Spinal cord (tissue), 10 donors: ENCODE data around the gene SUPT20HL1. TPM values are rescaled to one million over a fixed set of nuclear protein-coding genes. Genes with fewer than 3 reads are reported as not detected.
"Not testable (repeated sequence)": the region's sequence is repeated elsewhere in the genome, so short reads cannot be mapped to it uniquely, and the experiment has no call there.

Source experiments
- DNase-seq, 6 donors: peaks; one replicate each; pipeline versions ENCODE4 v3.0.0 to v3.0.0-alpha.2; 2013 to 2015; ENCODE audit warnings: low spot score in 6 of 6, low read depth in 4 of 6
- H3K27ac ChIP-seq: one replicate; pipeline ENCODE4 v1.5.1; 2013; ENCODE audit warnings: low read depth, low read length, control low read depth
- H3K27me3 ChIP-seq: one replicate; pipeline ENCODE4 v1.6.1; 2013; ENCODE audit warnings: low read length; ENCODE audit not compliant: control insufficient read depth, insufficient read depth
- H3K36me3 ChIP-seq: one replicate; pipeline ENCODE4 v1.6.1; 2013; ENCODE audit warnings: low read length; ENCODE audit not compliant: control insufficient read depth, insufficient read depth
- H3K4me1 ChIP-seq: one replicate; pipeline ENCODE4 v1.6.1; 2013; ENCODE audit warnings: low read length; ENCODE audit not compliant: control insufficient read depth, insufficient read depth
- H3K4me3 ChIP-seq: one replicate; pipeline ENCODE4 v1.5.1; 2013; ENCODE audit warnings: low read depth, low read length, control low read depth
- H3K9me3 ChIP-seq: one replicate; pipeline ENCODE4 v1.6.1; 2013; ENCODE audit warnings: low read length; ENCODE audit not compliant: control insufficient read depth, insufficient read depth
- WGBS: methylation state at CpG from one replicate; pipeline ENCODE4 v1.1.5; 2013; ENCODE audit warnings: missing lambda C conversion rate; ENCODE audit not compliant: insufficient coverage; 5-methylcytosine and 5-hydroxymethylcytosine counted together
- long read RNA-seq, 4 donors: transcript quantifications; one replicate each; lab custom pipeline, GENCODE V29; 2026
- polyA plus RNA-seq, 2 donors: library from polyadenylated mRNA; unstranded; fragments of 120-200 nt; gene quantifications; one replicate each; pipeline ENCODE4 v1.2.1, GENCODE V29; 2013; ENCODE audit not compliant: insufficient read length in 2 of 2
- total RNA-seq, 2 donors: library from RNA; depleted of rRNA in 1 of 2; stranded (reverse); fragments of 120-200 nt in 1 of 2; fragments of >200 nt in 1 of 2; gene quantifications; one replicate each; pipeline versions ENCODE4 v1.2.3 to v1.2.4, GENCODE V29; 2013 to 2014
- donor health status: healthy.

The SUPT20HL1 gene
- total RNA-seq = not detected
- under 1 TPM; 0.09 to 0.27 TPM for polyA plus RNA-seq
- long read RNA-seq, donor 1 = 0 reads
- long read RNA-seq, donor 2 = 0 reads
- long read RNA-seq, donor 3 = 0 reads
- long read RNA-seq, donor 4 = 0 reads

GRCh38 chrX:24360272-24360671 lies at the start of gene SUPT20HL1:
Gene SUPT20HL1, plus strand, starts transcription at chrX:24360639. Its CDS starts 2,122 bp downstream, at chrX:24362761.
- Histone ChIP-seq H3K9me3 (peaks cover 1% of the 10 kb centered on the region), H3K4me3 (no peak within 1 kb of the TSS), H3K36me3 (no peaks in the 10 kb centered on the region), H3K27me3 (peaks cover 10% of the 10 kb centered on the region), H3K27ac (no peak within 1 kb of the TSS), H3K4me1 (peaks cover 5% of the 10 kb centered on the region)
- DNase-seq = no peak
- WGBS = 83% methylated on average over 2 of the region's 3 CpGs

GRCh38 chrX:24310916-24311315 lies 49.5 kb upstream of the SUPT20HL1 start:
- not testable (repeated sequence) for DNase-seq, H3K9me3 ChIP-seq, H3K4me3 ChIP-seq, H3K4me1 ChIP-seq, H3K36me3 ChIP-seq, H3K27ac ChIP-seq
- 74% methylated on average over 3 of the region's 3 CpGs for WGBS
- H3K27me3 ChIP-seq = peaks cover 19% of the 10 kb centered on the region

DNA sequence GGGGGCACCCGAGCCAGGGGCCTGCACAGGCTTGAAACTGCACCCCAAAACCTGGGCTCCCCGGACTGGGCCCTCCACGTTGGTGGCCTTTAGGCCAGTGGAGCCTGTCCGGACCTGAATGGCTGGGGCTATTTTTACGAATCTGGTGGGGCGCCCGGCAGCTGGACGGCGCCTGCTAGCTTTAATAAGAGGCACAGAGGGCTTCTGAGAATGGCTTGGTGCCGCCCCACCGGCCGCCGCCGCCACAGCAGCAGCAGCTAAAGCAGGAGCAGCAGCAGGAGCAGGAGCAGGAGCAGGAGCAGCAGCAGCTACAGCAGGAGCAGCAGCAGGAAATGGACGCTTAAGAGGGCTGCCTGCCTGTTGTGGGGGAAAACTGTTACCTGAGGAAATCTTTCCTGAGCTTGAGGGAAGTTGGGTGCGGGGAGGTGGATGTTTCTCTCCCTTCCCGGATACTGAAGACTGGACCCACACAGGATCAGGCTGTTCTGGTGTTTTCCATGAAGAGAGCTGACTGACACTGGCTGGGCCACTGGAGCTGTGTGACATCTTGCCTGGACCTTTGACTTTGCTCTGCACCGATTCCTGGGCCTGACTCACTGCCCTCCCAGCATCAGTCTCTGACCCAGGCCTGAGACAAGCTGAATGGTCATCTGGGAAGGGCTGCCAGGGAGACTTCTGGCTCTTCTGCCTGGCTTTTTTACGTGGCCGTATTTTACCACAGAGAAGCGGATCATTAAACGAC lies 48.8 kb upstream of the SUPT20HL1 start:
- H3K27me3 ChIP-seq = peaks cover 17% of the 10 kb centered on the region
- not testable (repeated sequence) for DNase-seq, H3K27ac ChIP-seq, H3K36me3 ChIP-seq, H3K4me3 ChIP-seq, H3K4me1 ChIP-seq, H3K9me3 ChIP-seq
- 58% methylated on average over 19 of the region's 22 CpGs for WGBS

GRCh38 chrX:24312249-24312607 lies 48.2 kb upstream of the SUPT20HL1 start:
- not testable (repeated sequence) for H3K36me3 ChIP-seq, H3K27ac ChIP-seq, DNase-seq, H3K9me3 ChIP-seq, H3K4me3 ChIP-seq, H3K4me1 ChIP-seq
- peaks cover 18% of the 10 kb centered on the region for H3K27me3 ChIP-seq
- 67% methylated on average over 2 of the region's 6 CpGs for WGBS

DNA sequence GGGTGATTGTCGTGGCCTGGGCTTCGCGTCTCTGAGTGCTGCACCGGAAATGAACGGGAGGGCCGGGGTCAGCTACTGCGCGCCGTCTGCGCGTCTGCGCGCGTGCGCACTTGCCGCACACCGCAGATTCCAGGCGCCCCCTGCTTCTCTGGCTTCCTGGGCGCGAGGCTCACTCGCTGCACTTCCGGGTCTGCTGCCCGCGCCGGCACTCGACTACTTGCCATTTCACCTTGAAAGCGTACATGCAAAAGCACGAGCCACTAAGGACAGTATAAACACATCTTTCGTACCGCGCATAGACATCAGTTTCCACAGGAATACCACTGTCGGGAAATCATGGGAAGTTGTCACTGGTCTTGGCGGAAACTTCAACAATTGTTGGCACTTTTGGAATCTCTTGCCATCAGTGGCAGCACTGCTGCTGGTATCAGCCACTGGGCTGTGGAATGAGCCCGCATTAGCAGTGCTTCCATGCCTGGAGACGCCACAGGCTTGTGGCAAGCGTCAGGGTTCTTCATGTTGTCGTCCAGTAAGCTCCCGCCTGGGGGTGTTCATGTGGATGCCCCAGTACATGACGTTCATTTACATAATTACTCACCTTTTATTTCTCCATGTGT lies 46.3 kb upstream of the SUPT20HL1 start, which contains the start of gene SUPT20HL2:
TSS of gene SUPT20HL2 (minus strand) at position 51 of the 617 bp plus-strand sequence. CDS start 754 bp downstream, outside the sequence.
- peaks cover 15% of the 10 kb centered on the region for H3K27me3 ChIP-seq
- peaks cover 4% of the 10 kb centered on the region for H3K4me1 ChIP-seq
- no peaks in the 10 kb centered on the region for H3K9me3 ChIP-seq
- WGBS = 81% methylated on average over 35 of the region's 39 CpGs
- H3K36me3 ChIP-seq = no peaks in the 10 kb centered on the region
- no peak within 1 kb of the TSS for H3K27ac ChIP-seq
- no peak for DNase-seq
- H3K4me3 ChIP-seq = no peak within 1 kb of the TSS

DNA sequence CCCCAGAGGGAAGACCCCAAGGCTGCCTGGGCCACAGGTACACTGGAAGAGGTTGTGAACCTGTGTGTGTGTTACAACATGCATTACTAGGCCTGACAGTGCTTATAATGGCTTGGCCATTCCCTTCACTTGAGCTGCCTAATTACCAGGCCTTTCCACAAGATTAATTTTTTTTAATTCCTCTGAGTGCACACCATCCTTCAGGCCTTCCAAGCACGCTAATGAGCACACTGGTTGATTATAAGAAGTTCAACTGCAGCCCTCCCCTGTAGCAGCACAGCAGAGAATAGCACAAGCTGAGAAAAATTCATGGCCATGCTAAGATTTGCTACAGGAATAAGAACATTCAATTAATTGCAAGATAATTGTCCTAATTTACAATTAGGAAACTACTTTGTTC lies 44.3 kb upstream of the SUPT20HL1 start:
- Histone ChIP-seq H3K27me3 (peaks cover 13% of the 10 kb centered on the region), H3K4me3 (no peak overlapping the region), H3K9me3 (no peaks in the 10 kb centered on the region), H3K27ac (no peak overlapping the region), H3K4me1 (no peaks in the 10 kb centered on the region), H3K36me3 (no peaks in the 10 kb centered on the region)
- peak in 2 of 6 donors; percentile 20 to 76 for DNase-seq
- WGBS = no CpG with 5 or more reads among the region's 1 CpG

- no CpG with 5 or more reads among the region's 1 CpG for WGBS
Measured at GRCh38 chrX:24317567-24317966, 42.9 kb upstream of the SUPT20HL1 start.

DNA sequence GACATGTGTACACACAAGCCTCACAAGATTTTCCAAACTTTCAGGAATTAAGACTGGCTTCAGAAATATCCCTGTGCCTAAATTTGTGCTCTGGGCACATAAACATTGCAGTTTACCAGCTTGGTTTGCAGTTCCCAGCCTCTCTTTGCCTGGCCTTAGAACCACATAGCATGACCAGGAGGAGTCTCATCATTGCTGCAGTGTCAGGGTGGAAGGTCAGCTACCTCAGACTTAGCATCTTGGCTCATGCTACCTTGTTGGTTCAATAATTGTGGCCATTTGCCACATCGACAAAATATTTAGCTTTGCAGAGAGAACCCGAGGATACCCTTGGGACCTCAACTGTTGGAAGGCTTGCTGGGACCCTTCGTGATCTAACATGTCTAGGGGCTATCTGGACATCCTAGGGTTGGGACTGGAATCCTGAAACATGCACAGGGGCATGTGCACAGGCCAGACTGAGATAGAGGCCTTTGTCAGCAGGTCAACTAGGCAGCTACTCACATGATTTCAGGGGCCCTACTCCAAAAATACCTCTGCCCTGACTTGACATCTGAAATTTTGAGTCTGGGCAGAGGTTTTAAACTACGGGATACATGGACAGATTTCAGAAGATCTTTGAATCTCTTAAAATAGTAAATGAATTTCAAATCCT lies 38.6 kb upstream of the SUPT20HL1 start:
- Histone ChIP-seq H3K27me3 (peaks cover 9% of the 10 kb centered on the region), H3K4me1 (no peaks in the 10 kb centered on the region), H3K9me3 (no peaks in the 10 kb centered on the region), H3K4me3 (no peak overlapping the region), H3K36me3 (no peaks in the 10 kb centered on the region), H3K27ac (no peak overlapping the region)
- DNase-seq = no peak
- 85% methylated on average over 3 of the region's 4 CpGs for WGBS

More at GRCh38 chrX:24317567-24317966, 42.9 kb upstream of the SUPT20HL1 start:
- no peaks in the 10 kb centered on the region for H3K4me1 ChIP-seq
- H3K9me3 ChIP-seq = no peaks in the 10 kb centered on the region
- peaks cover 15% of the 10 kb centered on the region for H3K27me3 ChIP-seq
- no peak overlapping the region for H3K4me3 ChIP-seq
- H3K27ac ChIP-seq = no peak overlapping the region
- H3K36me3 ChIP-seq = no peaks in the 10 kb centered on the region
- DNase-seq = no peak

DNA sequence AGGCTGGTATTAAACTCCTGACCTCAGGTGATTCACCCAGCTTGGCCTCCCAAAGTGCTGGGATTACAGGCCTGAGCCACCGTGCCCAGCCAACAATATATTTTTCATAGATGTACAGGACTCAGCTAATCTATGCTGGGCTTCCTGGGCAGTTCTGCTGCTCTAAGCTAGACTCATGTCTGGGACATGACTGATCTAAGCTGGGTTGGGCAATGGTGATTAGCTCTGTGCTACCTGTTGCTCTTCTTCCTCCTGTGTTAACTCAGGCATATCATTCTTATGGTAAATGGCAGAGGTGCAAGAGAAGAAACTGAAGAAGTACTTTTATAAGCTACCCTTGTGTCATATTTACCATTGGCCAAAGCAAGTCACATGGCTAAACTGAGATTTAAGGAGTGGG lies 35.2 kb upstream of the SUPT20HL1 start:
- Histone ChIP-seq H3K9me3 (no peaks in the 10 kb centered on the region), H3K36me3 (no peaks in the 10 kb centered on the region), H3K27ac (no peak overlapping the region), H3K4me1 (no peaks in the 10 kb centered on the region), H3K4me3 (no peak overlapping the region), H3K27me3 (peaks cover 16% of the 10 kb centered on the region)
- 83% methylated on average over 1 of the region's 1 CpG for WGBS
- no peak for DNase-seq
